T-cell (primary cell): ENCODE results near the gene NAT8L. TPM values are rescaled to one million over a fixed set of nuclear protein-coding genes. Genes with fewer than 3 reads are reported as not detected.

Source experiments
- ATAC-seq, 4 experiments: fragments of 200-7000 bp in 3 of 4; fragments of 150-1000 bp in 1 of 4; cut with Tn5 transposase; replicated peaks in 1 of 4; 1 replicate in 3 of 4; 2 replicates in 1 of 4; pipeline ENCODE4 v1.10.0; 2021; ENCODE audit warnings: moderate library complexity in 3 of 4, mild to moderate bottlenecking in 2 of 4, moderate number of reproducible peaks in 1 of 4
- CTCF ChIA-PET, 2 donors: fragments of 300-600 bp; sonication (Branson Sonifier 250); formaldehyde crosslinking; loops; one replicate each; lab custom pipeline; 2022; ENCODE audit warnings: antibody characterized with exemption in 2 of 2; lab: Charles Lee
- POLR2A ChIA-PET, 2 donors: fragments of 300-600 bp; sonication (Branson Sonifier 250); formaldehyde crosslinking; loops; one replicate each; lab custom pipeline; 2022; ENCODE audit warnings: antibody characterized with exemption in 2 of 2; lab: Charles Lee
- DNase-seq, 35 experiments: peaks; one replicate each; pipeline versions ENCODE4 v3.0.0 to v3.0.0-alpha.2; 2013 to 2023
- H3K27ac ChIP-seq: one replicate; pipeline ENCODE4 v1.5.1; 2013; ENCODE audit warnings: low read length
- H3K27me3 ChIP-seq, 2 experiments: replicated peaks in 1 of 2; 1 replicate in 1 of 2; 2 replicates in 1 of 2; pipeline versions ENCODE4 v1.6.1 to v1.7.0; 2013; ENCODE audit warnings: low read length in 1 of 2, mixed read lengths in 1 of 2; ENCODE audit not compliant: control insufficient read depth in 2 of 2, insufficient read depth in 2 of 2; ENCODE audit errors: extremely low read depth in 1 of 2
- H3K36me3 ChIP-seq, 2 donors: 1 replicate in 1 of 2; 2 replicates in 1 of 2; pipeline versions ENCODE4 v1.6.1 to v1.7.0; 2013; ENCODE audit warnings: low read length in 1 of 2; ENCODE audit not compliant: control insufficient read depth in 2 of 2, insufficient read depth in 1 of 2; ENCODE audit errors: extremely low read depth in 1 of 2
- H3K4me1 ChIP-seq, 2 experiments: 1 replicate in 1 of 2; 2 replicates in 1 of 2; pipeline versions ENCODE4 v1.6.1 to v1.7.0; 2013; ENCODE audit warnings: low read length in 2 of 2, mixed read lengths in 1 of 2; ENCODE audit not compliant: insufficient read depth in 2 of 2, control insufficient read depth in 1 of 2; ENCODE audit errors: extremely low read depth in 1 of 2
- H3K4me3 ChIP-seq, 2 donors: 1 replicate in 1 of 2; 2 replicates in 1 of 2; pipeline versions ENCODE4 v1.5.1 to v1.7.0; 2013; ENCODE audit warnings: mild to moderate bottlenecking in 2 of 2, low read length in 1 of 2, moderate library complexity in 1 of 2; ENCODE audit not compliant: control insufficient read depth in 1 of 2; ENCODE audit errors: extremely low read depth in 1 of 2
- H3K9me3 ChIP-seq: 2 replicates; pipeline ENCODE4 v1.7.0; 2013
- H3K27ac Mint-ChIP-seq, 2 donors: one replicate each; pipeline ENCODE4 v1.8.0; 2020 to 2021; ENCODE audit warnings: mild to moderate bottlenecking in 2 of 2, mixed read lengths in 2 of 2
- H3K27me3 Mint-ChIP-seq, 2 donors: one replicate each; pipeline ENCODE4 v1.8.0; 2021 to 2022; ENCODE audit warnings: mixed read lengths in 2 of 2
- H3K36me3 Mint-ChIP-seq: one replicate; pipeline ENCODE4 v1.8.0; 2021; ENCODE audit warnings: mixed read lengths
- H3K4me1 Mint-ChIP-seq, 3 donors: one replicate each; pipeline ENCODE4 v1.8.0; 2020 to 2022; ENCODE audit warnings: mixed read lengths in 3 of 3, mild to moderate bottlenecking in 1 of 3
- H3K4me3 Mint-ChIP-seq, 3 donors: one replicate each; pipeline ENCODE4 v1.8.0; 2020 to 2022; ENCODE audit warnings: mild to moderate bottlenecking in 3 of 3, mixed read lengths in 3 of 3, moderate library complexity in 3 of 3
- H3K9me3 Mint-ChIP-seq, 3 donors: one replicate each; pipeline ENCODE4 v1.8.0; 2020 to 2022; ENCODE audit warnings: mixed read lengths in 3 of 3
- WGBS: methylation state at CpG from one replicate; pipeline ENCODE4 v1.1.5; 2013; ENCODE audit warnings: missing lambda C conversion rate; ENCODE audit not compliant: insufficient coverage; 5-methylcytosine and 5-hydroxymethylcytosine counted together
- total RNA-seq, 35 experiments: library from RNA in 6 of 35; stranded (reverse) in 6 of 35; fragments of 120-200 nt in 1 of 35; gene quantifications; one replicate each; pipeline versions ENCODE4 v1.2.1 to v1.2.4 and lab custom pipeline; 2013 to 2026

The NAT8L gene
- total RNA-seq, 5 donors from 2014 or later (not counting 1 experiment from before 2014, with no cell fraction given), result 0.06 to 0.35 (median 0.11) TPM; not detected in 1

- Mint-ChIP-seq H3K36me3 (no peaks in the 10 kb centered on the region), H3K4me3 (no peak overlapping the region), H3K9me3 (no peaks in the 10 kb centered on the region), H3K27me3 (peaks cover 0 to 2% of the 10 kb centered on the region in 2 donors), H3K27ac (no peak overlapping the region), H3K4me1 (no peaks in the 10 kb centered on the region)
- Histone ChIP-seq H3K36me3 (no peaks in the 10 kb centered on the region), H3K4me3 (no peak overlapping the region), H3K9me3 (no peaks in the 10 kb centered on the region), H3K27ac (no peak overlapping the region), H3K27me3 (peaks cover 0 to 28% of the 10 kb centered on the region in 2 experiments), H3K4me1 (no peaks in the 10 kb centered on the region)
- ChIA-PET POLR2A (no interaction called here), CTCF (no interaction called here)
- no peak for ATAC-seq
- DNase-seq, result no peak
- WGBS, result 83% methylated on average over 14 of the region's 14 CpGs
Measured at GRCh38 chr4:2069986-2070385, 10.9 kb downstream of the NAT8L start.

GRCh38 chr4:2070421-2071251 lies 11.5 kb downstream of the NAT8L start:
- H3K4me3 Mint-ChIP-seq, result no peak overlapping the region
- H3K9me3 Mint-ChIP-seq, result no peaks in the 10 kb centered on the region
- Histone ChIP-seq H3K4me3 (no peak overlapping the region), H3K9me3 (no peaks in the 10 kb centered on the region), H3K4me1 (no peaks in the 10 kb centered on the region), H3K27ac (no peak overlapping the region), H3K36me3 (no peaks in the 10 kb centered on the region), H3K27me3 (peaks cover 0 to 30% of the 10 kb centered on the region in 2 experiments)
- DNase-seq, result no peak
- H3K27me3 Mint-ChIP-seq, result peaks cover 0 to 2% of the 10 kb centered on the region in 2 donors
- H3K36me3 Mint-ChIP-seq, result no peaks in the 10 kb centered on the region
- 60% methylated on average over 9 of the region's 22 CpGs for WGBS
- no peaks in the 10 kb centered on the region for H3K4me1 Mint-ChIP-seq
- ChIA-PET POLR2A (no interaction called here), CTCF (no interaction called here)
- no peak for ATAC-seq
- no peak overlapping the region for H3K27ac Mint-ChIP-seq

GRCh38 chr4:2071252-2071911 lies 12.3 kb downstream of the NAT8L start:
- ATAC-seq (no peak), DNase-seq (no peak)
- Histone ChIP-seq H3K9me3 (no peaks in the 10 kb centered on the region), H3K4me3 (no peak overlapping the region), H3K27me3 (peaks cover 0 to 30% of the 10 kb centered on the region in 2 experiments), H3K4me1 (no peaks in the 10 kb centered on the region), H3K36me3 (no peaks in the 10 kb centered on the region), H3K27ac (no peak overlapping the region)
- Mint-ChIP-seq H3K9me3 (no peaks in the 10 kb centered on the region), H3K4me1 (no peaks in the 10 kb centered on the region), H3K27ac (no peak overlapping the region), H3K4me3 (no peak overlapping the region), H3K36me3 (no peaks in the 10 kb centered on the region), H3K27me3 (peaks cover 0 to 2% of the 10 kb centered on the region in 2 donors)
- CTCF ChIA-PET, result no interaction called here
- POLR2A ChIA-PET, result no interaction called here
- WGBS, result 85% methylated on average over 15 of the region's 16 CpGs

- Mint-ChIP-seq H3K4me3 (no peak overlapping the region), H3K27me3 (peaks cover 0 to 2% of the 10 kb centered on the region in 2 donors), H3K9me3 (no peaks in the 10 kb centered on the region), H3K4me1 (no peaks in the 10 kb centered on the region), H3K27ac (no peak overlapping the region), H3K36me3 (no peaks in the 10 kb centered on the region)
- Histone ChIP-seq H3K4me3 (no peak overlapping the region), H3K4me1 (no peaks in the 10 kb centered on the region), H3K27ac (no peak overlapping the region), H3K27me3 (peaks cover 0 to 28% of the 10 kb centered on the region in 2 experiments), H3K9me3 (no peaks in the 10 kb centered on the region), H3K36me3 (no peaks in the 10 kb centered on the region)
- ChIA-PET POLR2A (no interaction called here), CTCF (no interaction called here)
- WGBS, result 86% methylated on average over 17 of the region's 28 CpGs
- ATAC-seq (no peak), DNase-seq (no peak)
Measured at GRCh38 chr4:2071912-2072867, 13.1 kb downstream of the NAT8L start.

GRCh38 chr4:2072971-2073807 lies 14.1 kb downstream of the NAT8L start:
- Histone ChIP-seq H3K27ac (no peak overlapping the region), H3K9me3 (no peaks in the 10 kb centered on the region), H3K27me3 (peaks cover 0 to 28% of the 10 kb centered on the region in 2 experiments), H3K36me3 (no peaks in the 10 kb centered on the region), H3K4me1 (no peaks in the 10 kb centered on the region), H3K4me3 (no peak overlapping the region)
- CTCF ChIA-PET, result no interaction called here
- no peaks in the 10 kb centered on the region for H3K36me3 Mint-ChIP-seq
- peaks cover 0 to 2% of the 10 kb centered on the region in 2 donors for H3K27me3 Mint-ChIP-seq
- DNase-seq (no peak), ATAC-seq (no peak)
- POLR2A ChIA-PET, result no interaction called here
- no peak overlapping the region for H3K4me3 Mint-ChIP-seq
- no peaks in the 10 kb centered on the region for H3K9me3 Mint-ChIP-seq
- no peak overlapping the region for H3K27ac Mint-ChIP-seq
- 84% methylated on average over 16 of the region's 20 CpGs for WGBS
- no peaks in the 10 kb centered on the region for H3K4me1 Mint-ChIP-seq
